HCT116 (cell line): Measurements from ENCODE around the gene POU6F1. TPM values are rescaled to one million over a fixed set of nuclear protein-coding genes. Genes with fewer than 3 reads are reported as not detected.

Experiments used
- ATAC-seq: fragments of 200-7000 bp; cut with Tn5 transposase; 2 replicates; pipeline ENCODE4 v1.9.1; 2020; ENCODE audit warnings: mild to moderate bottlenecking, moderate library complexity
- BruUV-seq: library from RNA; stranded (reverse); fragments of 400-500 nt; replicated peaks from 2 replicates; lab custom pipeline; 2021; lab: Mats Ljungman, UMichigan
- CTCF ChIA-PET: fragments of 300-600 bp; sonication (Branson Sonifier 250); formaldehyde crosslinking; loops from one replicate; lab custom pipeline; 2021; ENCODE audit warnings: antibody characterized with exemption; lab: Charles Lee
- POLR2A ChIA-PET: fragments of 300-600, 350-600 bp; sonication (Branson Sonifier 250); formaldehyde crosslinking; loops from one replicate; lab custom pipeline; 2021; ENCODE audit warnings: antibody characterized with exemption; lab: Charles Lee
- RAD21 ChIA-PET, 2 experiments: fragments of 300-600 bp; sonication (Branson Sonifier 250); formaldehyde crosslinking; loops; one replicate each; lab custom pipeline; 2023; ENCODE audit warnings: low total read pairs in 2 of 2; ENCODE audit not compliant: uncharacterized antibody in 2 of 2, unreplicated experiment in 2 of 2, low non-redundant PET in 1 of 2; lab: Charles Lee
- DNase-seq: peaks from one replicate; pipeline ENCODE4 v3.0.0-alpha.2; 2010; ENCODE audit warnings: low read depth, low spot score
- H2AFZ ChIP-seq: fragments of 200-600 bp; shearing (Covaris generic), sonication (generic); 2 replicates; pipeline ENCODE4 v1.6.1; 2017; ENCODE audit warnings: low read depth, mixed run types, mixed read lengths, antibody characterized with exemption, low read length; ENCODE audit not compliant: poor library complexity, severe bottlenecking
- H3K27ac ChIP-seq: 2 replicates; pipeline ENCODE4 v1.5.1; 2012; ENCODE audit warnings: low read depth, low read length
- H3K27me3 ChIP-seq: fragments of 200-600 bp; sonication (generic); 2 replicates; pipeline ENCODE4 v1.6.1; 2016; ENCODE audit warnings: mixed run types, low read length, mixed read lengths; ENCODE audit not compliant: insufficient read depth
- H3K36me3 ChIP-seq, 2 experiments: fragments of 200-500 bp in 1 of 2; fragments of 200-600 bp in 1 of 2; sonication (Bioruptor generic) in 1 of 2; sonication (generic) in 1 of 2; 2 replicates each; pipeline versions ENCODE4 v1.5.1 to v1.6.1; 2014 to 2016; ENCODE audit warnings: low read length in 2 of 2, inconsistent platforms in 1 of 2, mixed read lengths in 1 of 2, mixed run types in 1 of 2; ENCODE audit not compliant: insufficient read depth in 2 of 2, control insufficient read depth in 1 of 2
- H3K4me1 ChIP-seq, 2 experiments: fragments of 200-600 bp in 1 of 2; sonication (generic) in 1 of 2; 2 replicates each; pipeline versions ENCODE4 v1.5.1 to v1.6.1; 2012 to 2017; ENCODE audit warnings: low read length in 2 of 2, inconsistent platforms in 1 of 2, mild to moderate bottlenecking in 1 of 2, mixed read lengths in 1 of 2, mixed run types in 1 of 2, moderate library complexity in 1 of 2; ENCODE audit not compliant: insufficient read depth in 2 of 2, control insufficient read depth in 1 of 2
- H3K4me2 ChIP-seq: fragments of 200-600 bp; sonication (generic); 2 replicates; pipeline ENCODE4 v1.6.1; 2017; ENCODE audit warnings: mixed run types, low read length, mixed read lengths
- H3K4me3 ChIP-seq, 2 experiments: fragments of 200-600 bp in 1 of 2; sonication (generic) in 1 of 2; replicated peaks in 1 of 2; 2 replicates each; pipeline ENCODE4 v1.5.1; 2011 to 2016; ENCODE audit warnings: low read length in 2 of 2, control low read depth in 1 of 2, low read depth in 1 of 2, mild to moderate bottlenecking in 1 of 2, mixed read lengths in 1 of 2, mixed run types in 1 of 2
- H3K79me2 ChIP-seq: fragments of 200-600 bp; sonication (generic); 2 replicates; pipeline ENCODE4 v1.6.1; 2017; ENCODE audit warnings: mild to moderate bottlenecking, mixed run types, low read length, moderate library complexity, mixed read lengths; ENCODE audit not compliant: insufficient read depth
- H3K9ac ChIP-seq: fragments of 200-600 bp; sonication (generic); 2 replicates; pipeline ENCODE4 v1.6.1; 2016; ENCODE audit warnings: low read length, mixed read lengths
- H3K9me2 ChIP-seq: fragments of 200-600 bp; sonication (generic), shearing (Covaris generic); 2 replicates; pipeline ENCODE4 v1.6.1; 2017; ENCODE audit warnings: mixed run types, mild to moderate bottlenecking, moderate library complexity; ENCODE audit not compliant: insufficient read depth
- H3K9me3 ChIP-seq, 2 experiments: fragments of 200-500 bp in 1 of 2; fragments of 200-600 bp in 1 of 2; sonication (Bioruptor generic) in 1 of 2; sonication (generic) in 1 of 2; 2 replicates each; pipeline ENCODE4 v1.6.1; 2014 to 2017; ENCODE audit warnings: low read length in 2 of 2, mixed read lengths in 2 of 2, inconsistent platforms in 1 of 2, low read depth in 1 of 2, mild to moderate bottlenecking in 1 of 2, mixed run types in 1 of 2, moderate library complexity in 1 of 2; ENCODE audit not compliant: control insufficient read depth in 1 of 2, insufficient read depth in 1 of 2
- H4K20me1 ChIP-seq: fragments of 200-600 bp; sonication (generic), shearing (Covaris generic); 2 replicates; pipeline ENCODE4 v1.6.1; 2017; ENCODE audit warnings: mixed run types, mild to moderate bottlenecking, moderate library complexity; ENCODE audit not compliant: insufficient read depth
- EGR1 ChIP-seq: IDR thresholded peaks from 2 replicates; pipeline ENCODE4 v1.6.1; 2012; ENCODE audit warnings: low read depth
- EZH2 ChIP-seq: fragments of 200-600 bp; sonication (generic); IDR thresholded peaks from 2 replicates; pipeline ENCODE4 v1.6.1; 2017; ENCODE audit warnings: antibody characterized with exemption, mixed run types
- EZH2phosphoT487 ChIP-seq: fragments of 200-600 bp; IDR thresholded peaks from 2 replicates; pipeline ENCODE4 v1.6.1; 2018; ENCODE audit warnings: antibody characterized with exemption, borderline replicate concordance
- FOSL1 ChIP-seq: IDR thresholded peaks from 2 replicates; pipeline ENCODE4 v1.6.1; 2012; ENCODE audit warnings: low read depth
- POLR2A ChIP-seq: IDR thresholded peaks from 2 replicates; pipeline ENCODE4 v1.7.0; 2011; ENCODE audit warnings: borderline replicate concordance; ENCODE audit not compliant: insufficient read depth, insufficient read length; ENCODE audit errors: extremely low read depth
- POLR2AphosphoS5 ChIP-seq: IDR thresholded peaks from 2 replicates; pipeline ENCODE4 v1.6.1; 2011; ENCODE audit warnings: mild to moderate bottlenecking, low read depth, low read length, moderate library complexity
- SIN3A ChIP-seq: IDR thresholded peaks from 2 replicates; pipeline ENCODE4 v1.6.1; 2012; ENCODE audit warnings: low read depth
- ZFX ChIP-seq: fragments of 450-650 bp; IDR thresholded peaks from 2 replicates; pipeline ENCODE4 v1.6.1; 2017
- intact Hi-C: fragments of 100-400 bp; cut with micrococcal nuclease; formaldehyde crosslinking; loops from 2 replicates; pipeline ENCODE4 v1.10.0; 2022
- total RNA-seq: library from RNA; stranded (reverse); gene quantifications from one replicate; pipeline ENCODE4 v1.2.1, GENCODE V29; 2021; ENCODE audit not compliant: unreplicated experiment
- TF ChIP-seq, protein P1 (sequence below): IDR thresholded peaks from 2 replicates; pipeline ENCODE4 v1.6.1; 2012; ENCODE audit warnings: low read depth

POU6F1 gene
- total RNA-seq, 1 experiment from 2014 or later, result 6.4 TPM

DNA sequence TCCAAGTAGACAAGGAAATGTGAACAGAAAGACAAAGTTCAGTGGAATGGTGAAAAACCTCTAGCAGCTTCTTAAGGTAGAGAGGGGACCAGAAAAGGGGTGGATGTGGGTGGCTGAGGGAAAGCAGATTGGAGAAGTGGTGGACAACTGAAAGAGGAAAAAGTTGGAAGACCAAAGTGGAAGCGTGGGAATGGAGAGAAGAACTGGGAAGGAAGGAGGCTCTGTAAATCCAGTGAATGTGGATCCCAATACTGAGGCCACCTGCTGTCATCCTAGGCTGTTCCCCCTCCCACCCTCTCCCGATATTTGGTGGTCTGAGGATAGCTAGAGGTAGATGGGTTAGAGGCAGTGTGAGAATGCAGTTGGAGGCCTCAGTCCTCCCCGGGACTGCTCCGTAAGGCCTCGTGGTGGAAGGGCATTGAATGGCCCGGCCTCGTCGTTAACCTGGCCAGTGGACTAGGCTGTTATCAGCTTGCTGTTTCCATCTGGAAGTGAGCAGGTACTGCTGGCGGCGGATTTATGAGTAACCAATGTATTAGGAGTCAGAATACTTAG is 822 bp upstream of the POU6F1 start:
- peak overlapping the region; percentile 90 for H3K4me2 ChIP-seq
- H3K9me3 ChIP-seq, result no peaks in the 10 kb centered on the region
- no peak overlapping the region for H2AFZ ChIP-seq
- H3K27me3 ChIP-seq, result no peaks in the 10 kb centered on the region
- H3K79me2 ChIP-seq, result no peaks in the 10 kb centered on the region
- H3K4me1 ChIP-seq, result peaks cover 6 to 18% of the 10 kb centered on the region in 2 experiments; a peak in 3 of 4 replicates
- DNase-seq (no peak), ATAC-seq (peak; percentile 8; the same call in 1 of the 2 replicates)
- H3K36me3 ChIP-seq, result no peaks in the 10 kb centered on the region
- no peaks in the 10 kb centered on the region for H4K20me1 ChIP-seq
- H3K27ac ChIP-seq, result peak overlapping the region; percentile 20
- intact Hi-C loops, result loop anchor here (10.0 kb wide), 1 partner anchor 134 kb away; the partner anchor contains the start of gene CSRNP2
- no peaks in the 10 kb centered on the region for H3K9me2 ChIP-seq
- BruUV-seq, result no TSS peak
- ChIA-PET POLR2A (interaction anchor here (1.2 to 2.4 kb wide), 4 partner anchors 12 to 136 kb away, joined by 3 to 16 read pairs (median 10); partner anchors contain the start of genes CSRNP2, DAZAP2 and SMAGP), RAD21 (interaction anchor here (0.6 to 1.3 kb wide), 2 partner anchors 20 kb away, joined by 4 to 6 read pairs; partner anchors contain the start of gene DAZAP2 (in 1 of the 2)), CTCF (interaction anchor here (1.6 to 1.9 kb wide), 6 partner anchors 12 to 453 kb away, joined by 3 to 10 read pairs (median 6); partner anchors contain the start of gene DAZAP2)
- H3K9ac ChIP-seq, result peak overlapping the region; percentile 81
- TF ChIP-seq EGR1 (no peak), POLR2AphosphoS5 (no peak), EZH2phosphoT487 (no peak), FOSL1 (no peak), SIN3A (no peak), POLR2A (no peak), EZH2 (no peak), ZFX (no peak)
- TF ChIP-seq, protein P1, sequence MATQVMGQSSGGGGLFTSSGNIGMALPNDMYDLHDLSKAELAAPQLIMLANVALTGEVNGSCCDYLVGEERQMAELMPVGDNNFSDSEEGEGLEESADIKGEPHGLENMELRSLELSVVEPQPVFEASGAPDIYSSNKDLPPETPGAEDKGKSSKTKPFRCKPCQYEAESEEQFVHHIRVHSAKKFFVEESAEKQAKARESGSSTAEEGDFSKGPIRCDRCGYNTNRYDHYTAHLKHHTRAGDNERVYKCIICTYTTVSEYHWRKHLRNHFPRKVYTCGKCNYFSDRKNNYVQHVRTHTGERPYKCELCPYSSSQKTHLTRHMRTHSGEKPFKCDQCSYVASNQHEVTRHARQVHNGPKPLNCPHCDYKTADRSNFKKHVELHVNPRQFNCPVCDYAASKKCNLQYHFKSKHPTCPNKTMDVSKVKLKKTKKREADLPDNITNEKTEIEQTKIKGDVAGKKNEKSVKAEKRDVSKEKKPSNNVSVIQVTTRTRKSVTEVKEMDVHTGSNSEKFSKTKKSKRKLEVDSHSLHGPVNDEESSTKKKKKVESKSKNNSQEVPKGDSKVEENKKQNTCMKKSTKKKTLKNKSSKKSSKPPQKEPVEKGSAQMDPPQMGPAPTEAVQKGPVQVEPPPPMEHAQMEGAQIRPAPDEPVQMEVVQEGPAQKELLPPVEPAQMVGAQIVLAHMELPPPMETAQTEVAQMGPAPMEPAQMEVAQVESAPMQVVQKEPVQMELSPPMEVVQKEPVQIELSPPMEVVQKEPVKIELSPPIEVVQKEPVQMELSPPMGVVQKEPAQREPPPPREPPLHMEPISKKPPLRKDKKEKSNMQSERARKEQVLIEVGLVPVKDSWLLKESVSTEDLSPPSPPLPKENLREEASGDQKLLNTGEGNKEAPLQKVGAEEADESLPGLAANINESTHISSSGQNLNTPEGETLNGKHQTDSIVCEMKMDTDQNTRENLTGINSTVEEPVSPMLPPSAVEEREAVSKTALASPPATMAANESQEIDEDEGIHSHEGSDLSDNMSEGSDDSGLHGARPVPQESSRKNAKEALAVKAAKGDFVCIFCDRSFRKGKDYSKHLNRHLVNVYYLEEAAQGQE, result no peak
- H3K4me3 ChIP-seq, result peak overlapping the region; percentile 62 to 64
